Psoas muscle (tissue), 8 donors: ENCODE data around the gene DCLRE1B. TPM values are rescaled to one million over a fixed set of nuclear protein-coding genes. Genes with fewer than 3 reads are reported as not detected.

Experiments used
- ATAC-seq, 4 donors: fragments of 200-7000 bp; cut with Tn5 transposase; one replicate each; pipeline ENCODE4 v1.9.1; 2020; ENCODE audit warnings: moderate library complexity in 3 of 4, mild to moderate bottlenecking in 2 of 4
- DNase-seq, 2 donors: peaks; one replicate each; pipeline ENCODE4 v3.0.0-alpha.2; 2020
- H3K27ac ChIP-seq: fragments of 200-600 bp; one replicate; pipeline ENCODE4 v1.8.0; 2022
- H3K27me3 ChIP-seq, 3 donors: fragments of 200-600 bp in 1 of 3; one replicate each; pipeline versions ENCODE4 v1.6.1 to v1.8.0; 2013 to 2022; ENCODE audit warnings: low read length in 2 of 3, mild to moderate bottlenecking in 2 of 3, moderate library complexity in 1 of 3; ENCODE audit not compliant: insufficient read depth in 3 of 3
- H3K36me3 ChIP-seq, 2 donors: fragments of 200-600 bp in 1 of 2; one replicate each; pipeline versions ENCODE4 v1.6.1 to v1.8.0; 2013 to 2022; ENCODE audit warnings: low read depth in 1 of 2, mild to moderate bottlenecking in 1 of 2, moderate library complexity in 1 of 2; ENCODE audit not compliant: insufficient read depth in 1 of 2
- H3K4me1 ChIP-seq: fragments of 200-600 bp; one replicate; pipeline ENCODE4 v1.8.0; 2022
- H3K4me3 ChIP-seq: fragments of 200-600 bp; one replicate; pipeline ENCODE4 v1.8.0; 2022; ENCODE audit warnings: mild to moderate bottlenecking
- H3K9me3 ChIP-seq: fragments of 200-600 bp; one replicate; pipeline ENCODE4 v1.8.0; 2022
- CTCF ChIP-seq: fragments of 200-600 bp; IDR thresholded peaks from one replicate; pipeline ENCODE4 v1.8.0; 2022; ENCODE audit warnings: antibody characterized with exemption
- WGBS, 3 donors: extraction: QIAGEN DNeasy Blood & Tissue Kit; methylation state at CpG; one replicate each; pipeline versions ENCODE4 v1.1.6 to v1.1.7; 2013; 5-methylcytosine and 5-hydroxymethylcytosine counted together
- intact Hi-C, 2 donors: fragments of 100-400 bp; cut with DNase I; formaldehyde crosslinking; loops; one replicate each; pipeline versions ENCODE4 v1.11.0 to v1.14.2; 2022
- polyA plus RNA-seq, 3 donors: library from polyadenylated mRNA; stranded (reverse); fragments of 200-250 nt; gene quantifications; one replicate each; pipeline ENCODE4 v1.2.3, GENCODE V29; 2013
- total RNA-seq, 4 donors: library from RNA; stranded (reverse); fragmentation: NEBNext Ultra II Directional in 2 of 4; extraction: Animal tissue kit (Norgen Biotek cat#: 25700) in 2 of 4; gene quantifications; one replicate each; pipeline versions ENCODE4 v1.2.1 to v1.2.4, GENCODE V29; 2021 to 2023
- donor health status: healthy with polysubstance abuse.
- donor health status: DM: no; HTN: no; CAD: no; lungs with moderate emphysema.
- donor health status: Bipolar disorder and iron deficiency.
- donor health status: healthy.
- donor health status: DM: yes; HTN: yes; CAD: no.
- donor health status: DM: no; HTN: no; CAD: no.
- donor health status: DM: no; HTN: no; CAD: no.
- donor health status: DM: yes; HTN: yes; CAD: no.

Gene DCLRE1B
- total and polyA plus RNA-seq, 7 donors, result 1.2 to 2.6 (median 2.2) TPM

- intact Hi-C loops, result no loop called here
- ATAC-seq (no peak), DNase-seq (no peak)
- Histone ChIP-seq H3K4me3 (peak overlapping the region; percentile 86), H3K9me3 (no peaks in the 10 kb centered on the region), H3K36me3 (no peaks in the 10 kb centered on the region), H3K27me3 (no peaks in the 10 kb centered on the region), H3K4me1 (peaks cover 58% of the 10 kb centered on the region), H3K27ac (peak overlapping the region; percentile 96)
- 12 to 34% (median 13%) methylated on average over 3 of the region's 3 CpGs for whole genome bisulfite sequencing, 3 donors
- TF ChIP-seq CTCF, result no peak
Measured at GRCh38 chr1:113931451-113931851, 26.3 kb downstream of the DCLRE1B start.

GRCh38 chr1:113934006-113934405, 28.9 kb downstream of the DCLRE1B start:
- no peak overlapping the region for H3K27ac ChIP-seq
- peaks cover 64% of the 10 kb centered on the region for H3K4me1 ChIP-seq
- H3K36me3 ChIP-seq, result no peaks in the 10 kb centered on the region
- no peak for DNase-seq
- ATAC-seq, result no peak
- no peak overlapping the region for H3K4me3 ChIP-seq
- no peaks in the 10 kb centered on the region for H3K27me3 ChIP-seq
- no peaks in the 10 kb centered on the region for H3K9me3 ChIP-seq
- intact Hi-C loops, result no loop called here
- no peak for TF ChIP-seq CTCF

- H3K36me3 ChIP-seq, result no peaks in the 10 kb centered on the region
- no peak for TF ChIP-seq CTCF
- ATAC-seq (no peak), DNase-seq (no peak)
- intact Hi-C loops, result no loop called here
- H3K27me3 ChIP-seq, result no peaks in the 10 kb centered on the region
- no peaks in the 10 kb centered on the region for H3K9me3 ChIP-seq
- H3K4me1 ChIP-seq, result peaks cover 70% of the 10 kb centered on the region
- H3K4me3 ChIP-seq, result no peak overlapping the region
- 38 to 78% (median 55%) methylated on average over 5 of the region's 5 CpGs for WGBS, 3 donors
- no peak overlapping the region for H3K27ac ChIP-seq
Measured at GRCh38 chr1:113934511-113935055, 29.5 kb downstream of the DCLRE1B start.

- intact Hi-C loops, result no loop called here
- H3K36me3 ChIP-seq, result no peaks in the 10 kb centered on the region
- peaks cover 76% of the 10 kb centered on the region for H3K4me1 ChIP-seq
Measured at GRCh38 chr1:113935176-113935575, 30.1 kb downstream of the DCLRE1B start.

More at GRCh38 chr1:113935176-113935575, 30.1 kb downstream of the DCLRE1B start:
- Histone ChIP-seq H3K9me3 (no peaks in the 10 kb centered on the region), H3K27ac (no peak overlapping the region), H3K27me3 (no peaks in the 10 kb centered on the region), H3K4me3 (no peak overlapping the region)
- DNase-seq (no peak), ATAC-seq (no peak)
- WGBS, 3 donors, result 97 to 100% (median 100%) methylated on average over 1 of the region's 1 CpG
- TF ChIP-seq CTCF, result no peak
